ENCODE measurements around the gene ZNF385C.
A peak's percentile ranks its signal among the peaks of the same experiment; 100 is the strongest.

The ZNF385C gene

DNA sequence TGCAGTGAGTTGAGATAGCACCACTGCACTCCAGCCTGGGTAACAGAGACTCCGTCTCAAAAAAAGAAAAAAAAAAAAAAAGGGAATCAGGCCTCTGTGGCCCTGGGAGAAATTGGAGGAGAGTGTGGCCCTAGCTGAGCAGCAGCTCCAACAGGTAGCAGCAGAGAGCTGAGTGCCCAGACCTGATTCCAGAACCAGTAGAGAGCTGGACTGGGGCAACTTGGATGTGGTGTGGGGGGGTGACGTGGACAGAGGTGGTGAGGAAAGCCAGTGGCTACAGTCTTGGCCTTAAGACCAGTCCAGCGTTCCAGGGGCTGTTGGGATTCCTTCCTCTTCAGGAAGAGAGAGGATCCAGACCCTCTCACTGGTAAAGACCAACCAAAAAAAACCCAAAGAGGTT lies 26.0 kb upstream of the ZNF385C start:
- no peak overlapping the region for H3K4me3 ChIP-seq (replicated peaks; ENCODE audit: low read depth, low read length)
- TF ChIP-seq CTCF (IDR thresholded peaks at IDR 0.05; ENCODE audit: low read depth, low read length, missing control alignments): no peak
- no peak for DNase-seq (ENCODE audit: extremely low read depth, low read depth)

DNA sequence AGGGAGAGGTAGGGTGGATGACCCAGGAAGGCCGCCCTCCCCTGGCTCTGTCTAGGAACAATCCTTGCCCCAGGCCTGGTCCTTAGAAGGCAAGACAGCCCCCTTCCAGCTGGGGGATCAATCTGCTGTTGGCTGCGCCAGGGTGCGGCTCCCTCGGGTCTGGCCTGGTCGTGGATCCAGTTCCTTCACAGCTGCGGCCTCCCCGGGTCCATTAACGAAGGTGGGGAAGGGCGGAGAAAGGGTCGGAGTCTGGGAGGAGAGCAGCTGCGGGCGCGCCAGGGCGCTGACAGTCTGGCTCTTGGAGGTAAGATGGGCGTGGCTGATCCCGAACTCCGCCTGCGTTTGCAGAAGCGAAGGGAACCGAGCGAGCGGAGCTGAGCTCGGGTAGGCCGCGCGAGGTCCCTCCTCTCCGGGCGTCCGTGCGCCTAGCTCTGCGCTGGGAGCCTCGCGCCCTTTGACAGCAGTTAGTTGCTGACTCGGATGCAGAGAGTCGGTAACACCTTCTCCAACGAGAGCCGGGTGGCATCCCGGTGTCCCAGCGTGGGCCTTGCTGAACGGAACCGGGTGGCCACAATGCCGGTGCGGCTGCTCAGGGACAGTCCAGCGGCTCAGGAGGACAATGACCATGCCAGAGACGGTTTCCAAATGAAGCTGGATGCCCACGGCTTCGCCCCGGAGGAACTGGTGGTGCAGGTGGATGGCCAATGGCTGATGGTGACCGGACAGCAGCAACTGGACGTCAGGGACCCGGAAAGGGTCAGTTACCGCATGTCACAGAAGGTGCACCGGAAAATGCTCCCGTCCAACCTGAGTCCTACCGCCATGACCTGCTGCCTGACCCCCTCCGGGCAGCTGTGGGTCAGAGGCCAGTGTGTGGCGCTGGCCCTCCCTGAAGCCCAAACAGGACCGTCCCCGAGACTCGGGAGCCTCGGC lies 24.4 kb upstream of the ZNF385C start, which contains the start of gene HSPB9:
Gene HSPB9, plus strand, starts transcription at position 434 of the 933 bp plus-strand sequence. Its CDS starts 47 bp downstream, at position 481.
- no peak for DNase-seq (ENCODE audit: extremely low read depth, low read depth)
- H3K4me3 ChIP-seq (replicated peaks; ENCODE audit: low read depth, low read length): no peak within 1 kb of the TSS
- no peak for TF ChIP-seq CTCF (IDR thresholded peaks at IDR 0.05; ENCODE audit: low read depth, low read length, missing control alignments)

DNA sequence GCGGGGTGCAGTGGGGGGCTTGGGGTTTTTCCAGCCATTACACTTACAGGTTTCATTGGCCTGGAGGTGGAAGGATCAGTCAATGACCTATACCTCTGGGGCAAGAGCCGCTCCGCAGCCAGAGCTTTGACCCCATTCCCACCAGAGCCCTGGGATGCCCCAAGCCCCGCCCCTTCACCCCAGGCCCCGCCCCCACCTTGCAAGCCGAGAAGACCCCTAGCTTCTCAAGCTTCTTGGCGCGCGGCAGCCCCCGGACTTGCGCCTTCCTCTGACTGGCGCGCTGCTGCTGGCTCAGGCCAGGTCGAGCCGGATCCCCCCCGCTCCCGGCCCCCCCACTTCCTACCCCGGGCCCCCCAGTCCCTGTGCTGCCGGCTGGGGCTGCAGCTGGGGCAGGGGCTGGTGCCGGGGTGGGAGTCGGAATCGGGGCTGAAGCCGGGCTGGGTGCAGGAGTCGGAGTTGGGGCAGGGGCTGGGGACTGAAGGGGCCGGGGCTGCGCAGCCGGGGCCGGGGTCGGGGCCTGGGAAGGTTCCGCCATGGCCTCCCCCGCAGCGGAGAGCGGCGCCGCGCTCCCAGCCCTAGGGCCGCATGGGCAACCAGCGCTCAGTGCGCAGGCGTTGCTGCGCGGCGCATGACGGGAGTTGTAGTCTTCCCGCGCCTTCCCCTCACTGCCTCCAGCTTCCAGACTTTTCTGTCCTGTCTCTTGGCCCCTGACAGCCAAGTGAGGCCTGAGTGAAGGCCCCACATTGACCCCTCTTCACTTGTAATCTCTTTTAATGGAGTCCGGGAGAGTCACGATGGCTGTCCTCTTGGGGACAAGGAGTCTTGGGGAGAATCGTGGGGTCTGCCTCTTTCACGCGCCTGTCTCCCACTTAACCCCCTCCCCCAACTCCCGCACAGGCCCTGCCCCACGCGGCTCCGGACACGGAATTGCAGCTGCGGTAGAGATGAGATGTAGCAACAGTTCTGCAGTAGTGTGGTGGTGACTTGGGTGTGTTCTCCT lies 22.8 kb upstream of the ZNF385C start, which contains the start of gene KAT2A:
Gene KAT2A, minus strand, starts transcription at position 598 of the 1,000 bp plus-strand sequence. Its CDS starts 63 bp downstream, at position 535.
- peak; percentile 52 for DNase-seq (ENCODE audit: extremely low read depth, low read depth)
- H3K4me3 ChIP-seq (replicated peaks; ENCODE audit: low read depth, low read length): peak within 1 kb of the TSS; percentile 60
- TF ChIP-seq CTCF (IDR thresholded peaks at IDR 0.05; ENCODE audit: low read depth, low read length, missing control alignments): no peak

DNA sequence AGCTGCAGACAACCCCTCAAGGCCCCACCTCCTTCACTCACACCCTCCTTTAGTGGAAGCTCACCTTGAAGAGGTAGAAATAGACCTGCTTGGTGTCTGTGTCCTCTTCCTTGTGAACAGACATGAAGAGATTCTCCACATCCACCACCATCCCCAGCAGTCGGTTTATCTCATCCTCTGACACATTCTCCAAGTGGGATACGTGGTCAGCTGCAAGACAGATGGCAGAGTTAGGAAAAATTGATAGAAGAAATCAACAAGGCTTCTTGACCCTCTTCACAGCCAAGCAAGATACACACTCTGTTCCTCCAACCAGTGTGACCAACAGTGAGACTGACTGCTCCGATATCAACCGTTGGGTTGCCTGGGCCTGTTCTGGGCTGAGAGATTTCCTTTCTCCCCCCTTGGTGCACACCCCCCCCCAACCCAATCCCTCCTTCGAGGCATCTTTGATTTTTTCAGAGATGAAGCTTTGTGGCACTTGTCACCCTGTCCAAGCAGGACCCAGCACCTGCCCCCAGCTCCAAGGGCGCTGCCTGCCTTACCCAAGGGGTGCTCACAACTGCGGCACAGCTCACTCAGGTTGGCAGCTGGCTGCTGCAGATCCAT lies 22.0 kb upstream of the ZNF385C start:
- no peak for TF ChIP-seq CTCF (IDR thresholded peaks at IDR 0.05; ENCODE audit: low read depth, low read length, missing control alignments)
- peak overlapping the region; percentile 60 for H3K4me3 ChIP-seq (replicated peaks; ENCODE audit: low read depth, low read length)
- DNase-seq (ENCODE audit: extremely low read depth, low read depth): no peak

- H3K4me3 ChIP-seq (replicated peaks; ENCODE audit: low read depth, low read length): no peak overlapping the region
- no peak for TF ChIP-seq CTCF (IDR thresholded peaks at IDR 0.05; ENCODE audit: low read depth, low read length, missing control alignments)
- no peak for DNase-seq (ENCODE audit: extremely low read depth, low read depth)
Observed at GRCh38 chr17:42119301-42119700, 21.0 kb upstream of the ZNF385C start.

- H3K4me3 ChIP-seq (replicated peaks; ENCODE audit: low read depth, low read length): no peak overlapping the region
- TF ChIP-seq CTCF (IDR thresholded peaks at IDR 0.05; ENCODE audit: low read depth, low read length, missing control alignments): peak; percentile 53
- DNase-seq (ENCODE audit: extremely low read depth, low read depth): no peak
Observed at GRCh38 chr17:42118545-42118944, 20.3 kb upstream of the ZNF385C start.
